ENCODE measurements around the gene CPHXL. TPM values are rescaled to one million over a fixed set of nuclear protein-coding genes. Genes with fewer than 3 reads are reported as not detected.

CPHXL gene
- total and polyA plus RNA-seq, 7 donors: not detected

DNA sequence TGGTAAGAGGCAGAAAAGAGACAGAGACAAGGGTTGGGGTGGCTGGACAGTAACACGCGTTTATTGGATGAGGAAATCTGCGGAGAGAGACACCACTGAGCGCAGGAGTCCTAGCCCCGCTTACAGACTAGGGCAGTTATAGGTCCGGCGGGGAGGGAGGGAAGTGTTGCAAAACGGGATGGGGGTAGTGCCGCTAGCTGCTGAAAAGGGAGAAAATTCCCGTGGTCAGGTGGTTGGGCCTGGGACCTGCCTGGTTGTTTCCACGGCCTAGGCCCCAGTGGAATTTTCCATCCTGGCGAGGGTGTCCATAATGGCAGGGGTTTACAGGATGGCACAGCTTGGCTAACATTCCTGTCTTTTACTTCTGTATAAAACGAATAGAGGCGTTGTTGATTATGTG, 44.0 kb downstream of the CPHXL start:
- Histone ChIP-seq H3K4me3 (no peak overlapping the region), H3K36me3 (no peaks in the 10 kb centered on the region), H3K4me1 (no peaks in the 10 kb centered on the region), H3K9me3 (no peaks in the 10 kb centered on the region), H3K27me3 (no peaks in the 10 kb centered on the region), H3K27ac (no peak overlapping the region)
- intact Hi-C loops (cut with DNase I): no loop called here
- WGBS, 2 donors: 89 to 92% methylated on average over 14 of the region's 14 CpGs
- DNase-seq: no peak
- TF ChIP-seq POLR2A (IDR thresholded peaks at IDR 0.05): no peak
- TF ChIP-seq POLR2AphosphoS5 (IDR thresholded peaks at IDR 0.05): no peak
- TF ChIP-seq EP300 (IDR thresholded peaks at IDR 0.05): no peak
- TF ChIP-seq, protein P1, sequence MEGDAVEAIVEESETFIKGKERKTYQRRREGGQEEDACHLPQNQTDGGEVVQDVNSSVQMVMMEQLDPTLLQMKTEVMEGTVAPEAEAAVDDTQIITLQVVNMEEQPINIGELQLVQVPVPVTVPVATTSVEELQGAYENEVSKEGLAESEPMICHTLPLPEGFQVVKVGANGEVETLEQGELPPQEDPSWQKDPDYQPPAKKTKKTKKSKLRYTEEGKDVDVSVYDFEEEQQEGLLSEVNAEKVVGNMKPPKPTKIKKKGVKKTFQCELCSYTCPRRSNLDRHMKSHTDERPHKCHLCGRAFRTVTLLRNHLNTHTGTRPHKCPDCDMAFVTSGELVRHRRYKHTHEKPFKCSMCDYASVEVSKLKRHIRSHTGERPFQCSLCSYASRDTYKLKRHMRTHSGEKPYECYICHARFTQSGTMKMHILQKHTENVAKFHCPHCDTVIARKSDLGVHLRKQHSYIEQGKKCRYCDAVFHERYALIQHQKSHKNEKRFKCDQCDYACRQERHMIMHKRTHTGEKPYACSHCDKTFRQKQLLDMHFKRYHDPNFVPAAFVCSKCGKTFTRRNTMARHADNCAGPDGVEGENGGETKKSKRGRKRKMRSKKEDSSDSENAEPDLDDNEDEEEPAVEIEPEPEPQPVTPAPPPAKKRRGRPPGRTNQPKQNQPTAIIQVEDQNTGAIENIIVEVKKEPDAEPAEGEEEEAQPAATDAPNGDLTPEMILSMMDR (IDR thresholded peaks at IDR 0.05): no peak

DNA sequence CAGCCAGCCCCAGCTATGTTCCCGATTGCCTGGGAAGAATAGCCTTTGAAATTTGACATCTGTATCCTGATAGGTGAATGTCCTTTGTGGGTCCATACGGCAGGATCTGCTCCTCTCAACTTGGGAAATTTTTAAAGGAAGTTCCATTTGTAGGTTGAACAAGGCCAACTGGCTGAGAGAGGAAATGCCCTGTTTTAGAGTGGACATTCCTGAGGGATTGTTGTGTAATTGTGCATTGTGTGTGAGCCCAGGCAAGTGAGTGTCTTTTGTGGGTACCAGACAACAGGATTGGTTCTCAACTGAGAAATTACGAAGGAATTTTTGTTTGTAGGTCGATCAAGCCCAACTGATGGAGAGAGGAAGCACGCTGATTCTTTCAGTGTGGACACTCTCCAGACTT, 46.9 kb downstream of the CPHXL start:
- TF ChIP-seq POLR2AphosphoS5 (IDR thresholded peaks at IDR 0.05) (no peak), EP300 (IDR thresholded peaks at IDR 0.05) (no peak), POLR2A (IDR thresholded peaks at IDR 0.05) (no peak)
- TF ChIP-seq, protein P1 (IDR thresholded peaks at IDR 0.05): no peak
- no peaks in the 10 kb centered on the region for H3K4me1 ChIP-seq
- H3K4me3 ChIP-seq: no peak overlapping the region
- H3K36me3 ChIP-seq: no peaks in the 10 kb centered on the region
- no peaks in the 10 kb centered on the region for H3K27me3 ChIP-seq
- H3K27ac ChIP-seq: no peak overlapping the region
- DNase-seq: no peak
- WGBS, 2 donors: 90% methylated on average over 5 of the region's 5 CpGs
- intact Hi-C loops (cut with DNase I): no loop called here
- H3K9me3 ChIP-seq: no peaks in the 10 kb centered on the region

DNA sequence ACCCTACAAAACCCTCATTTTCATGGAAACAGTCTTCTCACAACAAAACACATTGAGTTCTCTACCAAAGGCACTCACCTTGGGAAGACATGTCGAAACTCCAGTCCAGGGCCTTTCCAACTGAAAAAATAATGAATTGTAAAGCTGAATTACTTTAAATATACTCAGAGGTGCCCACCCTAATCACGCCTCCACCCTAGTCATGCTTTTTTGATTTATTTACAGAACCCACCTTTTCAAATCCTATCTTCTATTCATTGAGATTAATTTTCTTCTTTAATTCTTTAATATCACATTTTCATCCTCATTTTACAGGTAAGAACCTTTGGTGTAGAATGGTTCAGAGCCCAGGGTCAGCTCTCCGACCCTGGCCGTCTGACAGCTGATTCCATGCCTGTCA, 49.4 kb downstream of the CPHXL start, which contains the start of gene CPHXL2:
Gene CPHXL2, minus strand, starts transcription at position 101 of the 400 bp plus-strand sequence. Its CDS starts 10 bp downstream, at position 91.
- no peak for DNase-seq
- WGBS, 2 donors: 92 to 96% methylated on average over 4 of the region's 4 CpGs

DNA sequence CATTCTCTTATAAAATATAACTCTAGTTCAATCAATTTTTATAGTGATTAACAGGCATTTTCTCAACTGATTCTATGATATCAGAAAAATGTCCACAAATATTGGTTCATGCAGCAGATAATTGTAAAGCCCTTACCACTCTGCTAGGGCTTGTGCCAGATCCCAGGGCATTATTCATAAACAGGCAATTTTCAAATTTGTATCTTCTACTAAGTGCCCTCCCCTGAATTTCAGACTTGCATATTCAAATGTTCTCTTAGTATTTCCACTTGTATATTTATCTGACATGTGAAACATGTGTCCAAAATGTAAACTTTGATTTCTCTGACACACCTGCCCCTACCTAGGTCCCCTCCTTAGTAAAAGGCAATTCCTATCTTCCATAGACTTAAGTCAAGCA, 58.8 kb downstream of the CPHXL start:
- no peak for DNase-seq
- Histone ChIP-seq H3K9me3 (no peaks in the 10 kb centered on the region), H3K4me3 (no peak overlapping the region), H3K27me3 (no peaks in the 10 kb centered on the region), H3K36me3 (no peaks in the 10 kb centered on the region), H3K4me1 (no peaks in the 10 kb centered on the region), H3K27ac (no peak overlapping the region)
- TF ChIP-seq EP300 (IDR thresholded peaks at IDR 0.05) (no peak), POLR2A (IDR thresholded peaks at IDR 0.05) (no peak), POLR2AphosphoS5 (IDR thresholded peaks at IDR 0.05) (no peak)
- intact Hi-C loops (cut with DNase I): no loop called here

More for the DNA sequence above, 49.4 kb downstream of the CPHXL start, which contains the start of gene CPHXL2:
- Histone ChIP-seq H3K36me3 (no peaks in the 10 kb centered on the region), H3K27ac (no peak within 1 kb of the TSS), H3K27me3 (no peaks in the 10 kb centered on the region), H3K4me1 (no peaks in the 10 kb centered on the region), H3K4me3 (no peak within 1 kb of the TSS), H3K9me3 (no peaks in the 10 kb centered on the region)
- TF ChIP-seq POLR2A (IDR thresholded peaks at IDR 0.05) (no peak), EP300 (IDR thresholded peaks at IDR 0.05) (no peak), POLR2AphosphoS5 (IDR thresholded peaks at IDR 0.05) (no peak)
- TF ChIP-seq, protein P1 (IDR thresholded peaks at IDR 0.05): no peak
- intact Hi-C loops (cut with DNase I): no loop called here

Small RNAs within 50 kb of the gene (small RNA-seq; reads per million reads assigned to genes)
- 0 reads per million in 3 donors for gene RN7SL520P

Other genes starting within 250 kb of the CPHXL start
- 1 to 10 TPM in 3 of 4 donors, under 1 TPM in 1; 0.49 to 2.5 (median 1.6) TPM for gene CHST6, start 231.0 kb downstream of the CPHXL start, total RNA-seq
- 1 to 10 TPM in 1 of 3 donors, under 1 TPM in 2; under 0.01 to 2.2 (median 0.23) TPM for gene CHST6, start 231.0 kb downstream of the CPHXL start, polyA plus RNA-seq
- gene CHST5, start 190.4 kb downstream of the CPHXL start, total RNA-seq: under 1 TPM in 1 of 4 donors, not detected in 3; 0.41 TPM
- 10 to 100 TPM; 13.9 to 18.3 (median 16.2) TPM for gene CHST5, start 190.4 kb downstream of the CPHXL start, polyA plus RNA-seq
- 1 to 10 TPM; 3.5 to 8.8 (median 5.9) TPM for gene TMEM231, start 170.2 kb downstream of the CPHXL start, total RNA-seq
- gene TMEM231, start 170.2 kb downstream of the CPHXL start, polyA plus RNA-seq: 1 to 10 TPM; 1.2 to 4.3 (median 1.6) TPM
- gene GABARAPL2, start 160.1 kb downstream of the CPHXL start, total RNA-seq: 100 to 1,000 TPM in 2 of 4 donors, 10 to 100 TPM in 2; 91.4 to 136 (median 108) TPM
- gene GABARAPL2, start 160.1 kb downstream of the CPHXL start, polyA plus RNA-seq: 100 to 1,000 TPM; 118 to 300 (median 258) TPM
- gene ADAT1, start 103.2 kb downstream of the CPHXL start, total RNA-seq: 10 to 100 TPM; 21.7 to 38.5 (median 28.8) TPM
- 10 to 100 TPM; 10.2 to 23.5 (median 14.8) TPM for gene ADAT1, start 103.2 kb downstream of the CPHXL start, polyA plus RNA-seq
- 100 to 1,000 TPM in 3 of 4 donors, 10 to 100 TPM in 1; 98.3 to 113 (median 111) TPM for gene KARS1, start 78.8 kb downstream of the CPHXL start, total RNA-seq
- gene KARS1, start 78.8 kb downstream of the CPHXL start, polyA plus RNA-seq: 100 to 1,000 TPM in 1 of 3 donors, 10 to 100 TPM in 2; 77.0 to 131 (median 77.5) TPM
- 10 to 100 TPM; 49.0 to 76.0 (median 65.5) TPM for gene TERF2IP, start 78.7 kb downstream of the CPHXL start, total RNA-seq
- 10 to 100 TPM; 26.6 to 38.4 (median 33.6) TPM for gene TERF2IP, start 78.7 kb downstream of the CPHXL start, polyA plus RNA-seq
- gene CPHXL2, start 49.5 kb downstream of the CPHXL start, total RNA-seq: not detected
- not detected for gene CPHXL2, start 49.5 kb downstream of the CPHXL start, polyA plus RNA-seq
- not detected for gene DUXB, start 25.0 kb downstream of the CPHXL start, total RNA-seq
- gene DUXB, start 25.0 kb downstream of the CPHXL start, polyA plus RNA-seq: not detected